K562 (cell line): Measurements from ENCODE around the gene MOAP1. TPM values are rescaled to one million over a fixed set of nuclear protein-coding genes. Genes with fewer than 3 reads are reported as not detected.

Experiments used
- ATAC-seq: fragments of 200-7000 bp; cut with Tn5 transposase; 3 replicates; pipeline ENCODE4 v1.9.1; 2020; ENCODE audit warnings: moderate library complexity
- BruUV-seq: library from RNA; stranded (reverse); fragments of 400-500 nt; replicated peaks from 2 replicates; lab custom pipeline; 2021; lab: Mats Ljungman, UMichigan
- CTCF ChIA-PET: fragments of 300-600 bp; formaldehyde crosslinking; extraction: SDS; loops from one replicate; lab custom pipeline; 2021; ENCODE audit warnings: low intra/inter-chr PET ratio; lab: Yijun Ruan, JAX
- POLR2A ChIA-PET: fragments of 300-600, 350-650 bp; sonication (Branson Sonifier 250); formaldehyde crosslinking; extraction: SDS; loops from one replicate; lab custom pipeline; 2021; ENCODE audit warnings: antibody characterized with exemption, inconsistent platforms; lab: Yijun Ruan, JAX
- DNase-seq, 4 experiments: peaks; one replicate each; pipeline versions ENCODE4 v3.0.0 to v3.0.0-alpha.2; 2011 to 2018; ENCODE audit warnings: low spot score in 3 of 4, mixed read lengths in 3 of 4; ENCODE audit errors: extremely low read depth in 1 of 4
- FAIRE-seq: peaks from 2 replicates; lab custom pipeline; 2011; peaks lifted over from hg19 to GRCh38; lab: Jason Lieb, UNC
- H2AFZ ChIP-seq: 2 replicates; pipeline ENCODE4 v1.6.0; 2011; ENCODE audit warnings: low read depth, low read length, control low read depth, inconsistent platforms
- H3K27ac ChIP-seq: fragments of 200-600 bp; 3 replicates; pipeline ENCODE4 v1.8.0; 2011; ENCODE audit warnings: low read depth, mild to moderate bottlenecking, control low read depth, inconsistent platforms, low read length, moderate library complexity, mixed read lengths; ENCODE audit errors: extremely low read depth
- H3K27me3 ChIP-seq, 2 experiments: fragments of 300-600 bp in 1 of 2; 2 replicates in 1 of 2; 3 replicates in 1 of 2; pipeline versions ENCODE4 v1.6.0 to v1.8.0; 2011; ENCODE audit warnings: inconsistent platforms in 2 of 2, low read length in 2 of 2, mild to moderate bottlenecking in 1 of 2, mixed read lengths in 1 of 2, moderate library complexity in 1 of 2; ENCODE audit not compliant: control insufficient read depth in 2 of 2, insufficient read depth in 2 of 2
- H3K36me3 ChIP-seq: fragments of 300-600 bp; 3 replicates; pipeline ENCODE4 v1.8.0; 2011; ENCODE audit warnings: mild to moderate bottlenecking, low read length, inconsistent platforms; ENCODE audit not compliant: control insufficient read depth, insufficient read depth
- H3K4me1 ChIP-seq, 2 experiments: fragments of 200-600 bp in 1 of 2; replicated peaks in 1 of 2; 2 replicates in 1 of 2; 3 replicates in 1 of 2; pipeline versions ENCODE4 v1.5.1 to v1.8.0; 2011; ENCODE audit warnings: inconsistent platforms in 2 of 2, low read length in 2 of 2, mild to moderate bottlenecking in 1 of 2, mixed read lengths in 1 of 2, moderate library complexity in 1 of 2; ENCODE audit not compliant: control insufficient read depth in 2 of 2, insufficient read depth in 2 of 2
- H3K4me2 ChIP-seq: 2 replicates; pipeline ENCODE4 v1.6.1; 2011; ENCODE audit warnings: low read length, control low read depth, inconsistent platforms, mixed read lengths; ENCODE audit not compliant: insufficient read depth
- H3K4me3 ChIP-seq: fragments of 200-600 bp; sonication (generic), shearing (Covaris generic); 2 replicates; pipeline ENCODE4 v1.5.1; 2016; ENCODE audit warnings: control low read depth, inconsistent platforms
- H3K79me2 ChIP-seq: fragments of 200-600 bp; 3 replicates; pipeline ENCODE4 v1.8.0; 2011; ENCODE audit warnings: low read length, inconsistent platforms; ENCODE audit not compliant: control insufficient read depth, insufficient read depth
- H3K9ac ChIP-seq, 2 experiments: 2 replicates each; pipeline versions ENCODE4 v1.6.0 to v1.6.1; 2011; ENCODE audit warnings: low read depth in 2 of 2, low read length in 2 of 2, control low read depth in 1 of 2, inconsistent platforms in 1 of 2, mild to moderate bottlenecking in 1 of 2, mixed read lengths in 1 of 2; ENCODE audit not compliant: insufficient read depth in 1 of 2
- H3K9me1 ChIP-seq: one replicate; pipeline ENCODE4 v1.6.0; 2011; ENCODE audit warnings: inconsistent platforms, mild to moderate bottlenecking, low read length, moderate library complexity; ENCODE audit not compliant: control insufficient read depth, insufficient read depth
- H3K9me3 ChIP-seq: replicated peaks from 2 replicates; pipeline ENCODE4 v1.5.1; 2011; ENCODE audit warnings: low read depth, low read length, inconsistent platforms; ENCODE audit not compliant: control insufficient read depth, insufficient read depth
- H4K20me1 ChIP-seq: replicated peaks from 2 replicates; pipeline ENCODE4 v1.6.1; 2011; ENCODE audit warnings: low read length, inconsistent platforms, mixed read lengths; ENCODE audit not compliant: control insufficient read depth, insufficient read depth
- GABPB2 ChIP-seq: fragments of 250-450 bp; sonication (Bioruptor Pico); conservative IDR thresholded peaks from 2 replicates; pipeline ENCODE4 v1.5.1; 2021; ENCODE audit warnings: mild to moderate bottlenecking
- GATAD2A ChIP-seq: fragments of 450-650 bp; IDR thresholded peaks from 2 replicates; pipeline ENCODE4 v1.6.1; 2017
- KDM2B ChIP-seq: fragments of 250-450 bp; sonication (Bioruptor Pico); IDR thresholded peaks from 2 replicates; pipeline ENCODE4 v1.8.0; 2021; ENCODE audit warnings: mild to moderate bottlenecking, moderate library complexity
- MAX ChIP-seq: sonication (generic); formaldehyde crosslinking; IDR thresholded peaks from 2 replicates; pipeline ENCODE4 v1.9.0; 2022; ENCODE audit warnings: mild to moderate bottlenecking, missing genetic modification reagents
- POLR3A ChIP-seq: IDR thresholded peaks from 2 replicates; pipeline ENCODE4 v1.6.1; 2011; ENCODE audit warnings: borderline replicate concordance, mild to moderate bottlenecking, moderate library complexity; ENCODE audit not compliant: insufficient read length, insufficient read depth; ENCODE audit errors: extremely low read depth
- RB1 ChIP-seq: fragments of 450-650 bp; IDR thresholded peaks from 2 replicates; pipeline ENCODE4 v1.6.1; 2017; ENCODE audit warnings: low read depth, mild to moderate bottlenecking
- SNIP1 ChIP-seq: fragments of 450-650 bp; IDR thresholded peaks from 2 replicates; pipeline ENCODE4 v1.7.1; 2017; ENCODE audit warnings: low read depth, mild to moderate bottlenecking
- ZFP30 ChIP-seq: fragments of 250-450 bp; sonication (Bioruptor Pico); IDR thresholded peaks from 2 replicates; pipeline ENCODE4 v1.8.0; 2022; ENCODE audit warnings: moderate library complexity, mild to moderate bottlenecking, inconsistent platforms, borderline replicate concordance
- WGBS: fragments of 100-300 bp; shearing (Covaris generic); methylation state at CpG from one replicate; pipeline ENCODE4 v1.1.6; 2016; ENCODE audit warnings: low coverage, mixed read lengths; ENCODE audit not compliant: insufficient coverage; ENCODE audit errors: missing lambda C conversion rate; 5-methylcytosine and 5-hydroxymethylcytosine counted together
- in situ Hi-C: fragments of 300-500 bp; cut with MboI; formaldehyde crosslinking; loops from 4 replicates; pipeline ENCODE4 v1.15.0; 2018; ENCODE audit warnings: inconsistent platforms, mixed read lengths
- intact Hi-C: fragments of 100-400 bp; cut with micrococcal nuclease; formaldehyde crosslinking; loops from 2 replicates; pipeline ENCODE4 v1.14.2; 2022
- polyA plus RNA-seq, 8 experiments: library from polyadenylated mRNA; depleted of rRNA in 4 of 8; stranded (reverse) in 5 of 8; unstranded in 3 of 8; fragments of >200 nt; fragmentation: Nextera tagmentation in 2 of 8; fragmentation: Illumina TruSeq in 1 of 8; extraction: Ambion mirVana in 2 of 8; extraction: Trizol in 1 of 8; gene quantifications; 2 replicates each; pipeline versions ENCODE4 v1.2.1 to v1.2.3, GENCODE V29; 2011 to 2014; ENCODE audit warnings: inconsistent platforms in 1 of 8, missing spikeins in 1 of 8
- total RNA-seq, 7 experiments: library from RNA; depleted of rRNA in 6 of 7; stranded (reverse); fragments of >200 nt in 6 of 7; fragmentation: Illumina TruSeq in 2 of 7; extraction: Trizol in 2 of 7; gene quantifications; 2 replicates each; pipeline versions ENCODE4 v1.2.1 to v1.2.3, GENCODE V29; 2011 to 2021; ENCODE audit warnings: low replicate concordance in 1 of 7
- TF ChIP-seq, protein P1 (sequence below): fragments of 200-800 bp; sonication (Bioruptor generic); IDR thresholded peaks from 2 replicates; pipeline ENCODE4 v1.6.1; 2017; ENCODE audit warnings: missing genetic modification characterization, missing compliant biosample characterization
- TF ChIP-seq, protein P2 (sequence below), 2 experiments: IDR thresholded peaks; 2 replicates each; pipeline ENCODE4 v1.6.1; 2011; ENCODE audit warnings: borderline replicate concordance in 1 of 2, control low read depth in 1 of 2, low read depth in 1 of 2, low read length in 1 of 2, mild to moderate bottlenecking in 1 of 2, mixed read lengths in 1 of 2, moderate library complexity in 1 of 2; ENCODE audit not compliant: insufficient read depth in 1 of 2, insufficient read length in 1 of 2, poor library complexity in 1 of 2, severe bottlenecking in 1 of 2; ENCODE audit errors: extremely low read depth in 1 of 2
- TF ChIP-seq, protein P3 (sequence below): fragments of 250-450 bp; sonication (Bioruptor Pico); IDR thresholded peaks from 2 replicates; pipeline ENCODE4 v1.4.0; 2020; ENCODE audit warnings: mild to moderate bottlenecking, moderate library complexity

Gene MOAP1
- total and polyA plus RNA-seq, 9 of the 15 experiments (the other 6 are each of a cell fraction or from before 2014, with no cell fraction given), result 1.5 to 14.4 (median 6.0) TPM

DNA sequence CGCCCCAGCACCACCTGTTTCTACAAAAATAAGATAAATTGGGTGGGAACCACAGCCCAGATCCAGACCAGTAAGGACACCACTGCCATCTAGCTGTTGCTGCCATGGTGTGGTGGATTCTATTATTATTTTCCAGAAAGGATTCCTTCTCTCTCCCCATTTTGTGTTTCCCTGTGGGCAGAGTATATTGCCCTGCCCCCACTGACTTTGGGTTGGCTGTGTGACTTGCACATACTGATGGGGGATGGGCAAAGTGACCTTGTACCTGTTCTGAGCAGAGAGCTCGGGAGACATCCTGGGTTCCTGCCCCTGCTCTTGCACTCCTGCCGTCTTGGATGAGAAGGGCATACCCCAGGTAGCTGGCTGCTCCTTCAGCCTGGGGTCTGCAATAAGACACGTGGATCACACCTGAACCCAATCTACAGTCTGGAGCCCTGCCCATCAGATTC lies 24.3 kb downstream of the MOAP1 start:
- H2AFZ ChIP-seq, result no peak overlapping the region
- POLR2A ChIA-PET, result no interaction called here
- in situ Hi-C loops, result no loop called here
- H3K9me1 ChIP-seq, result no peaks in the 10 kb centered on the region
- no peak overlapping the region for H3K4me3 ChIP-seq
- no peaks in the 10 kb centered on the region; a peak in 1 of 5 replicates for H3K4me1 ChIP-seq
- CTCF ChIA-PET, result interaction anchor here (2.7 kb wide), 1 partner anchor 47 kb away, joined by 11 read pairs; no protein-coding TSS in a partner anchor
- no peaks in the 10 kb centered on the region for H3K27me3 ChIP-seq
- BruUV-seq, result no TSS peak
- ATAC-seq (peak; percentile 88), FAIRE-seq (no peak), DNase-seq (peak; percentile 42 to 70 (median 56))
- no peaks in the 10 kb centered on the region for H4K20me1 ChIP-seq
- 28% methylated on average over 4 of the region's 4 CpGs for WGBS
- no peak overlapping the region for H3K9ac ChIP-seq
- H3K36me3 ChIP-seq, result no peaks in the 10 kb centered on the region
- no peaks in the 10 kb centered on the region for H3K79me2 ChIP-seq
- H3K27ac ChIP-seq, result no peak overlapping the region
- no peaks in the 10 kb centered on the region for H3K9me3 ChIP-seq
- no peak overlapping the region for H3K4me2 ChIP-seq
- intact Hi-C loops, result loop anchor here (1.0 kb wide), 1 partner anchor 47 kb away; no protein-coding TSS in a partner anchor
- TF ChIP-seq ZFP30 (no peak), KDM2B (CRISPR knock-in tag) (no peak), RB1 (peak; percentile 61; the same call in 1 of the 2 replicates), SNIP1 (no peak), MAX (no peak), POLR3A (no peak), GATAD2A (no peak), GABPB2 (CRISPR knock-in tag) (no peak)
- TF ChIP-seq, protein P1, sequence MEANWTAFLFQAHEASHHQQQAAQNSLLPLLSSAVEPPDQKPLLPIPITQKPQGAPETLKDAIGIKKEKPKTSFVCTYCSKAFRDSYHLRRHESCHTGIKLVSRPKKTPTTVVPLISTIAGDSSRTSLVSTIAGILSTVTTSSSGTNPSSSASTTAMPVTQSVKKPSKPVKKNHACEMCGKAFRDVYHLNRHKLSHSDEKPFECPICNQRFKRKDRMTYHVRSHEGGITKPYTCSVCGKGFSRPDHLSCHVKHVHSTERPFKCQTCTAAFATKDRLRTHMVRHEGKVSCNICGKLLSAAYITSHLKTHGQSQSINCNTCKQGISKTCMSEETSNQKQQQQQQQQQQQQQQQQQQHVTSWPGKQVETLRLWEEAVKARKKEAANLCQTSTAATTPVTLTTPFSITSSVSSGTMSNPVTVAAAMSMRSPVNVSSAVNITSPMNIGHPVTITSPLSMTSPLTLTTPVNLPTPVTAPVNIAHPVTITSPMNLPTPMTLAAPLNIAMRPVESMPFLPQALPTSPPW (CRISPR knock-in tag), result 0 out of 2 replicates have a peak, but pooled peaks have one; percentile 33
- TF ChIP-seq, protein P2, sequence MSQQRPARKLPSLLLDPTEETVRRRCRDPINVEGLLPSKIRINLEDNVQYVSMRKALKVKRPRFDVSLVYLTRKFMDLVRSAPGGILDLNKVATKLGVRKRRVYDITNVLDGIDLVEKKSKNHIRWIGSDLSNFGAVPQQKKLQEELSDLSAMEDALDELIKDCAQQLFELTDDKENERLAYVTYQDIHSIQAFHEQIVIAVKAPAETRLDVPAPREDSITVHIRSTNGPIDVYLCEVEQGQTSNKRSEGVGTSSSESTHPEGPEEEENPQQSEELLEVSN (IDR thresholded peaks at IDR 0.05; ENCODE audit: borderline replicate concordance in 1 of 2, extremely low read depth in 1 of 2, insufficient read depth in 1 of 2, insufficient read length in 1 of 2, low read depth in 1 of 2, low read length in 1 of 2, poor library complexity in 1 of 2, severe bottlenecking in 1 of 2), result peak in 1 of 2 experiments; percentile 77
- TF ChIP-seq, protein P3, sequence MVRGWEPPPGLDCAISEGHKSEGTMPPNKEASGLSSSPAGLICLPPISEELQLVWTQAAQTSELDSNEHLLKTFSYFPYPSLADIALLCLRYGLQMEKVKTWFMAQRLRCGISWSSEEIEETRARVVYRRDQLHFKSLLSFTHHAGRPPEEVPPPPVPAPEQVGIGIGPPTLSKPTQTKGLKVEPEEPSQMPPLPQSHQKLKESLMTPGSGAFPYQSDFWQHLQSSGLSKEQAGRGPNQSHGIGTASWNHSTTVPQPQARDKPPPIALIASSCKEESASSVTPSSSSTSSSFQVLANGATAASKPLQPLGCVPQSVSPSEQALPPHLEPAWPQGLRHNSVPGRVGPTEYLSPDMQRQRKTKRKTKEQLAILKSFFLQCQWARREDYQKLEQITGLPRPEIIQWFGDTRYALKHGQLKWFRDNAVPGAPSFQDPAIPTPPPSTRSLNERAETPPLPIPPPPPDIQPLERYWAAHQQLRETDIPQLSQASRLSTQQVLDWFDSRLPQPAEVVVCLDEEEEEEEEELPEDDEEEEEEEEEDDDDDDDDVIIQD (CRISPR knock-in tag), result no peak
